Thyroid gland (tissue), 4 donors: ENCODE measurements around the gene AMZ1.

ENCODE experiments used
- CTCF ChIP-seq, 6 experiments: fragments of 200-600 bp in 3 of 6; fragments of 450-650 bp in 3 of 6; sonication (generic) in 3 of 6; IDR thresholded peaks; one replicate each; pipeline ENCODE4 v1.5.1; 2016 to 2019; ENCODE audit warnings: antibody characterized with exemption in 6 of 6, mild to moderate bottlenecking in 2 of 6, inconsistent platforms in 1 of 6, moderate library complexity in 1 of 6
- POLR2A ChIP-seq, 2 donors: fragments of 450-650 bp; IDR thresholded peaks; one replicate each; pipeline ENCODE4 v1.6.1; 2017; ENCODE audit warnings: antibody characterized with exemption in 2 of 2, mild to moderate bottlenecking in 2 of 2, moderate library complexity in 1 of 2

GRCh38 chr7:2689343-2689847, 1.4 kb downstream of the AMZ1 start:
- TF ChIP-seq CTCF (IDR thresholded peaks at IDR 0.05) (no peak), POLR2A (IDR thresholded peaks at IDR 0.05) (no peak)
